Stimulated activated naive CD4-positive, alpha-beta T cell treated with Interleukin-2 at 50 U/mL for 16 hours (primary cell): ENCODE measurements around the gene INTS14.
"Not testable (repeated sequence)": the region's sequence is repeated elsewhere in the genome, so short reads cannot be mapped to it uniquely, and the experiment has no call there.

Source experiments
- DNase-seq: peaks from one replicate; lab custom pipeline; 2025; lab: John Stamatoyannopoulos, UW

Gene INTS14

DNA sequence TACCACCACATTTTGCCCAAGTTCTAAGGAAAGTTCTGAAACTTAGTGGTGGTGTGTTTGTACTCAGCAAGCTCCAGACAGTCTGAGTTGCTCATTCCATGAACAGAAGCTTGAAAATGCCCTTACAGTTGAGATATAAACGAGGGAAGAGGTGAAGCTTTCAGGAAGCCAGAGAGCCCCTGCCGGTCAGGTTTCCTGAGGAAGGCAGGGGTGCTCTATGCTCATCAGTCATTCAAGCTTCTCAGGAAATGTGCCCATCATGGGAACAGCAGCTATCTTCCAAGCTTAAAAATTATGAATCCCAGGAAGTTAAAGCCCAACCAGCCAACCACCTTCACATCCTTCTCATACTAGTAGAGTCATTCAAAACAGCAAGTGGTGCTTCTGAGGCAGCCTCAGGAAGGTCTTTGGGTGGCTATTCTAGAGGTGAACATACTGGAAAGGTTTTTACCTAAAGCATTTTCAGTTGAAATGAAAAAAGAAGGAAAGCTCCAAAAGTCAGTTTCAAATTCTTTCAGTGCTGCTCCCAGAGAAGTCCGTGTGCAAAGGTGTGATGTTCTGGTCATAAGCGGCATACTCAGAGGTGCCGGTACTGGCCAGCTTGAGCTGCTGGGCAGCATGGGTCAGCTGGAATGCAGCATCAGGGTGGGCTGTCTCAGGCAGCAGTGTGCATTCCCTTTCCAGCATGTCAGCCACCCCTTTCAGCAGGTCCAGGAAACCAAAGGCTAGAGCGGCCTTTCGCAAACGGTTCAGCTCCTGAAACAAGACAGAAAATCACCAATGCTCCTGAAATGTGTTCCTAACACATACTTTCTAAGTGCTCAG lies 31.8 kb downstream of the INTS14 start:
- no peak for DNase-seq

DNA sequence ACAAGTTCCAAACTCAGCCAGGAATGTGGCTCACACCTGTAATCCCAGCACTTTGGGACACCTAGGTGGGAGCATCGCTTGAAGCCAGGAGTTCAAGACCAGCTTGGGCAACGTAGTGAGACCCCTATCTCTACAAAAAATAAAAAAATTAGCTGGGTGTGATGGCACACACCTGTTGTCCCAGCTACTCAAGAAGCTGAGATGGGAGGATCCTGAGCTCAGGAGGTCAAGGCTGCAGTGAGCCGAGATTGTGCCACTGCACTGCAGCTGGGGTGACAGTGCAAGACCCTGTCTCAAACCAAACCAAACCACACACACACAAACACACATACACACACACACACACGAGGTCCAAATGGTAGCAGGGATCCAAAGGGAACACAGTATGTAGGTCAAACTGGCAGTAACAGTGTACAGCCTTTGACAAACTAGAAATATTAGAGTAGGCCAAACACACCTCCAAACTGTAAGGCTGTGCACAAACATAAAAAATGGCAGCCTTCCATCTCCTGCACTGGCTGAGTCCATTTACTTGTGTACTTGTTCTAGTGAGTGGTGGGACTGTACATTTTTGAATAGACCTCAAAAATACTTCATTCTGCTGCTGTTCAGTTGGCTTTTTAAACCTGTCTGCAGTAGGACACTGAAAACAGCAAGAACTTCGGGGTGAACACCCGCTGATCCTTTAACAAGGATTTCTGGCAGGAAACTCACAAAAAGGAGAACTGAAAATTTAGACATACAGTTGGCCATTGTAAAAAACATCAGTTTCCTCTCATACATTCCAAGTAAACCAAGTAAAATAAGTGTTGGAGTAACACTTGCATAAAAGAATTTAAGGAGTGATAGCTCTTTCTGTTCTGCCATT lies 33.6 kb downstream of the INTS14 start:
- no peak for DNase-seq

DNA sequence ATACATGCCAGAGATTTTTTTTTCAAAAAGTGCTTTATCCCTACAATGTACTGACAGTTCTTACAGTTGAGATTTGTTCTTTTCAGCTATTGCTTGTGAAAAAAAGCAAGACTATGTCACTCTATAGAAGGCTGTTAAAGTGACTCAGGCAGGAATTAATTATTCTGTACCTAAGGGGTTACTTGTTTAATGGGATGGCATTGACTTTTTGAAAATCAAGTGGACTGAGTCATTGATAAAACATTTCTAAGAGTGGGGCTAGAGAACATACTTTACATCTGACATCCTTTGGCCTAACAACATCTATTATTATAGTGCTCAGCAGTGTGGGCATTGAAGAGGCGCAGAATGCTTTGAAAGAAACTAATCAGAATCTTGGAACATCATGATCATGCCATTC lies 34.3 kb downstream of the INTS14 start:
- DNase-seq = no peak

DNA sequence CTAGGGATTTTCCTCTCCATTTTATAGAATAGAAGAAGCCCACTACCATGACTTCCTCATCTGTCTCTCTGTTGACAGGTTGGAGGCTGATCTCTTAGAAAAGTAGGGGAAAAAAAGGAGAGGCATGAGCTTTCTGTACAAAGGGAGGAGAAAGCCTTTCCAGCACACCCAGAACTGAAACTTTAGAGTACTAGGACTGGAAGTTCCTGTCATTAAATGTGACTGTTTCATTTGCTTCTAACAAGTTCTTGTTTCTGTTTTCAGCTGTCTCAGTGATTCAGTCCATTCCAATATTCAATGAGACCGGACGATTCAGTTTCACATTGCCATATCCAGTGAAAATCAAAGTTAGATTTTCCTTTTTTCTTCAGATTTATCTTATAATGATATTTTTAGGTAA lies 39.0 kb downstream of the INTS14 start:
- no peak for DNase-seq

DNA sequence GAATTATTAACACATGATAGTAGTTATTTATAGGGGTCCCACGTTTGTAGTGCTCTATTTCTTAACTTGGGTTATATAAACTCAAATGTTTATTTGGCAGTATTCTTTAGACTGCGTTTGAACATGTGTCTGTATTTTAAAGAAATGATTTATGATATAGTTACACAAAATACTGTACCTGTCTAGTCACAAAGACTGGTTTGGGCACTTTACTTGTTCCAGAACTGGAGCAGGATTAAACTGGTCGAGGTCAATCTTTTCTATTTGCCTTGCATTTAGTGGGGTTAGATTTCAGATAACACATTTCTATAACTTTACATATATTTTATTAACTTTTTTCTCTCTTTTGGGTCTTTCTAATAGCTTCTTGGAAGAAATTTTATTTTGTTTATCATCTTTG lies 41.2 kb downstream of the INTS14 start:
- DNase-seq = no peak

DNA sequence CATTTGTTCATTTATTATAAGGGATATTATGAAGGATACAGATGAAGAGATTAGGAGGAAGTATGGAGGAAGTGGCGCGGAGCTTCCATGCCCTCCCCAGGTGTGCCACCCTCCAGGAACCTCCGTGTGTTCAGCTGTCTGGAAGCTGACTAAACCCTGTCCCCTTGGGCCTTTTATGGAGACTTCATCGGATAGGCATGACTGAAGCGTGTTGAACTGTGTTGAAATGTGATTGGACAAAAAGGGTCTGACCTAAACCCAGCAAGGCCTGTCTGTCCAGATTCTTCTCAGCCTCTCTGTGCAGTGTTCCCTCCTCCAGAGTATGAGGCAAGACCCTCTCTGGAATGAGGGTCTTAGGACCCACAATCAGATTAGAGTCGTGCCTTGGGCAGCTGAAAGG lies 49.0 kb downstream of the INTS14 start:
- DNase-seq = no peak

DNA sequence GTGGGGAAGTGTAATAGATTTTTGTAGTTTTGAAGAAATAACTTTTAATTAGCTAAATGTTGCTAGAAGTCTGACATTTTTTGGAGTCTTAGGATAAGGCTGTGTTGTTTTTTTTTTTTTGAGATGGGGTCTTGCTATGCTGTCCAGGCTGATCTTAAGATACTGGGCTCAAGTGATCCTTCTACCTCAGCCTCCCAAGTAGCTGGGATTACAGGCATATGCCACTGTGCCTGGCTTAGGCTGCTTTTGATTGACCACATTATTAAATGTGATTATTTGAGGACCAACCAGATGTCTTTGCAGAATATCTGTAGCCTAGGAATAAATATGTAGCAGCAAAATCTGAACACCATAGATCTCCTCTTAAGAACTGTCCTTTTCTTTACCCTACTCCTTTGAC lies 51.0 kb downstream of the INTS14 start:
- no peak for DNase-seq

DNA sequence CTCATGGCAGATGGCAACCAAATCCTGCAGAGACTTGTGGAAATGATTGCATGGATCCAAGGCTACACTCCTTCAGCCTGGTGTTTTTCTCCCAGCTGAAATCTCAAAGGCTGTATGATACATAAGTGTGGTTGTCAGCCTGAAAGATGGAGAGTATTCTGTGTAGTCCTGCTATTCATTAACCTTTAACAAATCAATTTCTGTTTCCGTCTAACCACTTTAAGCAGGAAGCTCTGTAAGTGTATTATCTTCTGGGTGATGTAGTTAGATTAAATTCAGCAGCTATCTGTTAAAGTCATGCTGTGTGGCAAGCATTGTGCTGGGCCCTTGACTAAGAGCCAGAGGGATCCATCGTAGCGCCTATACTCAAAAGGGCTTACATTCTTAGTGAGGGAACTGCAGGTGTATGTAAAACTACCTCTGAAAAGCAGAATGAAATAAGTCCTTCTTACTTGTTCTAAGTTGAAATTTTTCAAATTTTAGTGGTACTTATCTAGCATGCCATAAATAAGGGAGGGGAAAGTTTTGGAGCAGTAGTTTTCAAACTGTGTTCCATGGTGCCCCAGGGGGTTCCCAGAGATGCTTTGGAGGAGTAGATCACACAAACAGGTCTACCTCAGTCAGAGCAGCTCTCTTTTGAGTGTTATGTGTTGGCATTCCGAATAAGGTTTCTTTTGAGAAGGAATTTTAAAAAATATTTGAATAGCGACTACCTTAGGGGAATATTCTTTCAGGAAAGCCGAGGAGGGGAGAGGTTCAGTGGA lies 51.8 kb downstream of the INTS14 start:
- DNase-seq = no peak

DNA sequence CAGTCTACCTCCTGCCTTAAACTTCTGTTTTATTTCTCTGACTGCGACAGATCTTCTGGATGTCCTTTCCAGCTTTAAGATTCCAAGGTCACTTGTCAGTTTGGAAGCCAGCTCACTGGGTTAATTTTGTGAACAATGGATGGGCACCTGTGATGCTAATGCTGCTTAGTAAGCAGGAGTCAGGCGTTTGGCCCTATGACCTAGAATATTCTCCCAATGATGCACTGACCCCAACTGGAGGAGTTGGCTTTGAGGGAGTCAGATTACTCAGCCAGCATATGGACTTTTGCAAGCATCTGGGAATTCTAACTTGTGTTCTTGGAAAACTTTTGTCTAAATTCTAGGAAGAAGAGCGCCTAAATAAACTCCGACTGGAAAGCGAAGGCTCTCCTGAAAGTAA lies 52.6 kb downstream of the INTS14 start:
- DNase-seq = no peak

DNA sequence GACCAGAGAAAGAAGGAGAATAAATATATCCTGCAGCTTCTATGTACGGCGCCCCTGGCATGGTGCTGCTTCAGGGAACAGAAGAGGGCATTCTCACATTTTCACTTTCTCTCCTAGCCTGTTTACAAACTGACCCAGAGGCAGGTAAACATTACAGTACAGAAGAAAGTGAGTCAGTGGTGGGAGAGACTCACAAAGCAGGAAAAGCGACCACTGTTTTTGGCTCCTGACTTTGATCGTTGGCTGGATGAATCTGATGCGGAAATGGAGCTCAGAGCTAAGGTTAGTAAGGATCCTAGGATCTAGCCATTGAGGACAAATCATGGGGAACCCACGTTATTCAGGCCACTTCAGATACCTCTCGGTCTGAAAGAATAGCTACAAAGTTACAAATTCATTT lies 54.3 kb downstream of the INTS14 start:
- no peak for DNase-seq

DNA sequence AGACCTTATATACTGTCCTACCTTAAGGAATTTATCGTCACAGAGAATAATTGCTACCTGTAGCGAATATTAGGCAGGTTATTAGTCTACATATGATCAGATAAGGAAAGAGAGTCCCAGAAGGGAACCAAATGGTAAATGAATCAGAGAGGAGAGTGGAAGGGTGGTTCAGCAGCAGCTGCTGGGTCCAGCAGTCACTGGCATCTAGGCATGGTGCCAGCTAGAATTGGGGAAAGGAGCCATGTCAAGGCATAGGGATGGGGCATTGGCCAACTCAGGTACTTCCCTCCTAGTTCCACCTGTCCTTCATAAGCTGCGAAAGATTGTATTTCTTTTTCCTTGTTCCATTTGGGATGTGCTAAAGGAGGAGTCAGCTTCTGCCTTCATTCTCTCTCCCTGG lies 57.2 kb downstream of the INTS14 start:
- DNase-seq = no peak

DNA sequence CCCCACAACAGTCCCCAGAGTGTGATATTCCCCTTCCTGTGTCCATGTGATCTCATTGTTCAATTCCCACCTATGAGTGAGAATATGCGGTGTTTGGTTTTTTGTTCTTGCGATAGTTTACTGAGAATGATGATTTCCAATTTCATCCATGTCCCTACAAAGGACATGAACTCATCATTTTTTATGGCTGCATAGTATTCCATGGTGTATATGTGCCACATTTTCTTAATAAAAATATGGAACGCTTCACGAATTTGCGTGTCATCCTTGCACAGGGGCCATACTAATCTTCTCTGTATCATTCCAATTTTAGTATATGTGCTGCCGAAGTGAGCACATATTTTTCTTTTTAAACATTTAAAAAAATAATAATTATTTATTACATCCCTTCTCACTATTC lies 58.1 kb downstream of the INTS14 start:
- DNase-seq = not testable (repeated sequence)

DNA sequence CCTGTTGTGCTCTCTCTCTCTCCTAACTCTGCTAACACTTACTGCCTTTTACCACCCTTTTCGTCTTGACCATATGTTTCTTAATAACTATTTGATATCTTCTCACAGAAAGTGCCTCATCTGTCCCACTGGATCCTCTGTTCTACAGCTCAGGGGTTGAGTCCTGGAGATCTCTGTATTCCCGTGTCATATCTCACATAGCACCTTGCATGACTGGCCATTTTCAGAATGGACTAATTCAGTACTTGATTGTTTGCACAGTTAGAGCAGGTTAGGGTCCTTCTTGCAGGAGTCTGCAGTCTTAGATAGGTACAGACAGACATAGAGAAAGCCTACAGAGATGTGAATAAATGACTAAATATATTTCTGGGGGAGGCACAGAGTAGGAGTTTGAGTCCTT lies 59.7 kb downstream of the INTS14 start:
- no peak for DNase-seq

DNA sequence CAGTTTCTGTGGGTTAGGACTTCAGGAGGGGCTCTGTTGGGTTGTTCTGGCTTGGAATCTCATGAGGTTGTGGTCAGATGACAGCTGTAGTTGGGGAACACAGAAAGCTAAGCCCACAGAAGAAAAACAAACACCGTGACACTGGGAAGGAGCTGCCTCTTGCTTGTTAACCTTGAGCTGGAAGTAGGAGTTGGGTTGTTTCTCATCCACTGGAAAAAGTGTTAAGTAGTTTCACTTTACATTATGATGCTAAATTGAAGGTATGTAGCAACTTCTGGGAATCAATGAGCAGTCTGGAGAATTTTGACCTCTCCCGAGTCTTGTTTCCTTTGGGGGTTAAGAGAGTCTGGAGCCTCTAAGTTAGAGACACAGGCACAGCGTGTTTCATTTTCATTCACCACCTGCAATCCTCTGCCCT lies 60.2 kb downstream of the INTS14 start:
- no peak for DNase-seq

DNA sequence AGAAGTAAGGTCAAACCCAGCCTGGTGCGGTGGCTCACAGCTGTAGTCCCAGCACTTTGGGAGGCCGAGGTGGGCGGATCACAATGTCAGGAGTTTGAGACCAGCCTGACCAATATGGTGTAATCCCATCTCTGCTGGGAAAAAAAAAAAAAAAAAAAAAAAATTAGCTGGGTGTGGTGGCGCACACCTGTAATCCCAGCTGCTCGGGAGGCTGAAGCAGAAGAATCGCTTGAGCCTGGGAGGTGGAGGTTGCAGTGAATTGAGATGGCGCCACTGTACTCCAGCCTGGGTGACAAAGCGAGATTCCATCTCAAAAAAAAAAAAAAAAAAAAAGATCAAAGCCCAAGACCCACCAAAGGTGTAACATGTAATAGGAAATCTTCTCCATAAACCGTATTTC lies 61.6 kb downstream of the INTS14 start:
- DNase-seq = not testable (repeated sequence)

DNA sequence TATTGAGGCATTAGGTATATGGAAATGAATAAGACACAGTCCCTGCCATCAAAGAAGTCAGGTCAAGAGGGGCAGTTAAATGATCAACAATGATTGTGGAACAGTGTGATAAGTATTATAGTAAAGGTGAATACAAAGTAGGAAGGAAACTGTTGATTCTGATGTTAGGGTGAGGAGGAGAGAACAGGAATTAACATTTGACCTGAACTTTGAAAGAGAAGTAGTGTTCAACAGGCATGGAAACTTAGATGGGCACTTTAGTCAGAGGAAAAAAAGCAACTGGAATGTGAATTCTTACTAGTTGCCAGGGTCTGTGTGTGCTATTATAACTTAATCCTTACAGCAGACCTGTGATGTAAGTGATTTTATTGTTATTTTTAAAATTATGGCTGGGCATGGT lies 63.1 kb downstream of the INTS14 start:
- DNase-seq = no peak

DNA sequence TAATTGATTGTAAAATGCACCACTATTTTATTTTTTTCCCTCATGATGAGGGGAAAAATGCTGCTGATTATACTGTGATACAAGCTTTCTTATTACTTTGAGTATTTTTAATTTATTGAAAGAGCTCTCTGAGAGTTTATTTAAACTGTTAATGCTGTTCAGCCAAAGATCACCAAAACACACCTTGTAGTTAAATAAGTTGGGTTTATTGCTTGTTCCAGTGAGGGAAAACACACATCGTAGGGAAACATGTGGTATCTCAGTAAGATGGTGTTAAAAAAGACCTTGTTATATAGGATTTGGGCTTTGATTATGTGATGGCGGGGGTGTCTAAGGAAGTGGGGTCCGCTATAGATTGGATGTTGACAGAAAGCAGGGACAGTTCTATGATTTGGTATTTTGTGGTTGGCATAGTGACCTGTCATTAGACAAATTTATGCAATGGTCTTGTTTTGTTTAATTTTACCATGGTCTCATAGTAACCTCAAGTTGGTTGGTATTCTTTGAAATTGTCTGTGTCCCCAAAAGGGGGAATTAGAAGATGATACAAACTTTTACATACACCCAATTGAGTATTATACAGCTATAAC lies 69.6 kb downstream of the INTS14 start:
- no peak for DNase-seq

DNA sequence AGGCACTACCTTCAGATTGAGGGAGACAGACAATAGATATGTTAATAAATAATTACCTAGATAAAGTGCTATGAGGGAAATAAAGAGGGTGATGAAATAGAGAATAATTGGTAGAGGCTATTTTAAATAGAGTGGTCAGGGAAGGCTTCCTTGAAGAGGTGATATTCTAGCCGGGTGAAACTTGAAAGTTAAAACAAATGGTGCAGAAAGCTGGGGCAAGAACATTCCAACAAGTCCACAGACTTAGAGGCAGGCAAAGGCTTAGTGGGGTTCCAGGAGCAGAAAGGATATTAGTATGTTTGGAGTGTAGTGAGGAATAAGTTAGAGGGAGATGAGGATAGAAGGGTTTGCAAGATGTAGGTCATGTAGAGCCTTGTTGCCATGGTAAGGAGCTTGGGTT lies 70.6 kb downstream of the INTS14 start:
- DNase-seq = no peak

DNA sequence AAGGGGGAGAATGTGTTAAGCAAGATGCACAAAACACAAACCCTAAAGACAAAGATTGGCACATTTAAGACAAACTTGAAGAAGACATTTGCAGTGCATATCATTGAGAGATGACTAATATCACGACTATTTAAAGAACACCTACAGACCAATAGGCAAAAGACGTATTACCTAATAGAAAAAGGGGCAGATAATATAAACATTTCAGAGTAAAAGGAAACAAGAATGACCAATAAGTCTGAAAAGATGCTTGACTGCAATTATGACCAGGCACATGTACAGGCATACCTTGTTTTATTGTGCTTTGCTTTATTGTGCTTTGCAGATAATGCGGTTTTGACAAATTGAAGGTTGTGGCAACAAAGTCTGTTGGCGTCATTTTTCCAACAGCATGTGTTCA lies 75.7 kb downstream of the INTS14 start:
- no peak for DNase-seq

DNA sequence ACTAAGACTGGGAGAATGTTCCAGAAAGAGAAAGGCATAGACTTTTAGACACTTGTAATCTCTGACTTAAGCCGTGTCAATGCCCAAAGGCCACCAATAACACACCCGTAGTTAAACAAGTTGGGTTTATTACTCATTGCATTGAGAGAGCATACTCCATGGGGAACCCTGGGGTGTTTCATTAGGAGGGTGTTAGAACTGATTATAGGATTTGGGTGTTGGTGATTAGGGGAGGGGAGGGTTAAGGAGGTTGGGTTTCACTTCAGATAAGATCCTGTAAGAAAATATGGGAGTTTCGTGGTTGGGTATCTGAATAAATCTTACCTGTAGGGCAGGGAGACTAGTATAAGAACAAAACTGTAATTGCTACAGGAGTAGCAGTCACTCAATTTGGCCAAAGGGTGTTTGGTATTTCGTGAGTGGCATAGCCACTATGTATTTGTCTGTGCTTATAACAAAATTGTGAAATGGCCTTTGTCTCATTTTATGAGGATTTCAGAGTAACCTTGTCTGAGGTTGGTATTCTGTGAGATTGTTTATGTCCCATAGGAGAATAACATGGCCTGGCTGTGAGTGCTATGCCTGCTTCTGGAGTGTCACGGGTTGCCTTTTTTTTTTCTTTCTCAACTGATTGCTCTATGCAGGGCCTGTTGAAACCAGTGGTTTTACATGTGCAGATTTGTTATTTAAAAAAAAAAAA lies 77.7 kb downstream of the INTS14 start:
- no peak for DNase-seq

DNA sequence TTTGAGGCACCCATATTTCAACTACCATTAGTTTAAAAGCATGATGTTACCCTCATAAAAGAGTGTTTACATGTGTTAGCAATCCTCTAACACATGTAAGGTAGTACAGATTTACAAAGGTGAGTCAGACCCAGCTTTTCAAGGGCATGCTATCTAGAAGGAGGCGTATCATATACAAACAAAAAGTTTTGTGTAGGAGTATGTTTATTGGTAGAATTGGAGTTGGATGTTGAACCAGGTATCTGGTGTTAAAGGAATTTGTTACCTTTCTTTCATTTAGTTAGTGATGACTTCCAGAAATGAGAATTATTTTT lies 78.2 kb downstream of the INTS14 start:
- no peak for DNase-seq
